GM19468 (cell line): ENCODE results near the gene FERMT2.

Experiments
- ATAC-seq: cut with Tn5 transposase; IDR thresholded peaks from one replicate; pipeline ENCODE4 v1.9.1; 2021; ENCODE audit warnings: mild to moderate bottlenecking, moderate library complexity, moderate number of reproducible peaks; ENCODE audit not compliant: unreplicated experiment; ENCODE audit errors: extremely low read depth

FERMT2 gene

GRCh38 chr14:52950898-52951680, at the start of gene FERMT2:
Gene FERMT2, minus strand, starts transcription at chr14:52951050. Its CDS starts 482 bp downstream, at chr14:52950568.
- no peak for ATAC-seq

GRCh38 chr14:52998376-52999015, 47.6 kb upstream of the FERMT2 start:
- no peak for ATAC-seq

GRCh38 chr14:52996493-52996892, 45.6 kb upstream of the FERMT2 start:
- no peak for ATAC-seq

GRCh38 chr14:52995998-52996397, 45.1 kb upstream of the FERMT2 start:
- no peak for ATAC-seq

GRCh38 chr14:52992236-52992870, 41.5 kb upstream of the FERMT2 start:
- ATAC-seq: no peak

- no peak for ATAC-seq
Measured at GRCh38 chr14:52988139-52988538, 37.3 kb upstream of the FERMT2 start.

- no peak for ATAC-seq
Measured at GRCh38 chr14:52987514-52987913, 36.7 kb upstream of the FERMT2 start.

- no peak for ATAC-seq
Measured at GRCh38 chr14:52987042-52987441, 36.2 kb upstream of the FERMT2 start.

GRCh38 chr14:52977798-52978197, 26.9 kb upstream of the FERMT2 start:
- no peak for ATAC-seq

- no peak for ATAC-seq
Measured at GRCh38 chr14:52974406-52974805, 23.6 kb upstream of the FERMT2 start.

GRCh38 chr14:52961060-52961639, 10.3 kb upstream of the FERMT2 start:
- no peak for ATAC-seq

GRCh38 chr14:52960627-52961026, 9.8 kb upstream of the FERMT2 start:
- ATAC-seq: no peak

GRCh38 chr14:52954346-52955214, 3.7 kb upstream of the FERMT2 start:
- ATAC-seq: no peak

GRCh38 chr14:52951681-52952554, 1.1 kb upstream of the FERMT2 start:
- ATAC-seq: no peak

GRCh38 chr14:52950410-52950897, 396 bp downstream of the FERMT2 start:
- ATAC-seq: no peak

GRCh38 chr14:52949711-52950409, 990 bp downstream of the FERMT2 start:
- ATAC-seq: no peak

- ATAC-seq: no peak
Measured at GRCh38 chr14:52949249-52949648, 1.6 kb downstream of the FERMT2 start.

GRCh38 chr14:52948836-52949235, 2.0 kb downstream of the FERMT2 start:
- ATAC-seq: no peak
